Measurements from ENCODE around the gene RSPRY1.

RSPRY1 gene

GRCh38 chr16:57152096-57153093, 33.7 kb upstream of the RSPRY1 start:
- DNase-seq, result no peak

GRCh38 chr16:57153841-57154240, 32.3 kb upstream of the RSPRY1 start:
- no peak for DNase-seq

GRCh38 chr16:57155702-57156350, 30.3 kb upstream of the RSPRY1 start:
- DNase-seq, result no peak

GRCh38 chr16:57156351-57156703, 29.8 kb upstream of the RSPRY1 start:
- DNase-seq, result no peak

GRCh38 chr16:57157533-57157932, 28.6 kb upstream of the RSPRY1 start:
- DNase-seq, result no peak

- DNase-seq, result no peak
Observed at GRCh38 chr16:57159447-57159846, 26.7 kb upstream of the RSPRY1 start.

GRCh38 chr16:57163842-57164241, 22.3 kb upstream of the RSPRY1 start:
- DNase-seq, result no peak

GRCh38 chr16:57165483-57165882, 20.6 kb upstream of the RSPRY1 start:
- no peak for DNase-seq

GRCh38 chr16:57165938-57166337, 20.2 kb upstream of the RSPRY1 start:
- no peak for DNase-seq

- DNase-seq, result no peak
Observed at GRCh38 chr16:57166451-57166850, 19.7 kb upstream of the RSPRY1 start.

GRCh38 chr16:57166951-57167350, 19.2 kb upstream of the RSPRY1 start:
- no peak for DNase-seq

- DNase-seq, result no peak
Observed at GRCh38 chr16:57167538-57167937, 18.6 kb upstream of the RSPRY1 start.

- DNase-seq, result peak; percentile 36
Observed at GRCh38 chr16:57167953-57168352, 18.2 kb upstream of the RSPRY1 start.

GRCh38 chr16:57169327-57169726, 16.8 kb upstream of the RSPRY1 start:
- no peak for DNase-seq

GRCh38 chr16:57172721-57173290, 13.3 kb upstream of the RSPRY1 start:
- no peak for DNase-seq

GRCh38 chr16:57175896-57176295, 10.2 kb upstream of the RSPRY1 start:
- DNase-seq, result no peak

- DNase-seq, result no peak
Observed at GRCh38 chr16:57178196-57178595, 7.9 kb upstream of the RSPRY1 start.

GRCh38 chr16:57178793-57179212, 7.3 kb upstream of the RSPRY1 start:
- no peak for DNase-seq

GRCh38 chr16:57179215-57179828, 6.8 kb upstream of the RSPRY1 start:
- DNase-seq, result no peak

GRCh38 chr16:57184113-57184512, 2.0 kb upstream of the RSPRY1 start:
- DNase-seq, result no peak

- peak; percentile 25 for DNase-seq
Observed at GRCh38 chr16:57184887-57185445, 1.2 kb upstream of the RSPRY1 start.

- peak; percentile 44 for DNase-seq
Observed at GRCh38 chr16:57185446-57185944, 634 bp upstream of the RSPRY1 start.
